Left lung (tissue), 10 donors: ENCODE data around the gene ARHGEF16. TPM values are rescaled to one million over a fixed set of nuclear protein-coding genes. Genes with fewer than 3 reads are reported as not detected.

Experiments used
- ATAC-seq: fragments of 200-7000 bp; cut with Tn5 transposase; one replicate; pipeline ENCODE4 v1.9.1; 2020; ENCODE audit warnings: moderate library complexity
- DNase-seq, 4 donors: peaks; one replicate each; pipeline ENCODE4 v3.0.0-alpha.2; 2013 to 2020
- H3K27ac ChIP-seq, 2 donors: fragments of 200-600 bp; sonication (generic) in 1 of 2; one replicate each; pipeline versions ENCODE4 v1.5.0 to v1.8.0; 2020 to 2021
- H3K27me3 ChIP-seq, 2 donors: fragments of 200-600 bp; sonication (generic) in 1 of 2; one replicate each; pipeline versions ENCODE4 v1.5.0 to v1.8.0; 2020 to 2021
- H3K36me3 ChIP-seq, 2 donors: fragments of 200-600 bp; sonication (generic) in 1 of 2; one replicate each; pipeline versions ENCODE4 v1.5.0 to v1.8.0; 2020 to 2021
- H3K4me1 ChIP-seq, 2 donors: fragments of 200-600 bp; one replicate each; pipeline ENCODE4 v1.8.0; 2021
- H3K4me3 ChIP-seq, 2 donors: fragments of 200-600 bp; sonication (generic) in 1 of 2; one replicate each; pipeline versions ENCODE4 v1.5.0 to v1.8.0; 2020 to 2021; ENCODE audit warnings: mild to moderate bottlenecking in 1 of 2
- H3K9me3 ChIP-seq, 2 donors: fragments of 200-600 bp; sonication (generic) in 1 of 2; one replicate each; pipeline versions ENCODE4 v1.5.0 to v1.8.0; 2020 to 2021
- CTCF ChIP-seq, 2 donors: fragments of 200-600 bp; sonication (generic) in 1 of 2; IDR thresholded peaks; one replicate each; pipeline versions ENCODE4 v1.5.0 to v1.8.0; 2021; ENCODE audit warnings: antibody characterized with exemption in 2 of 2
- intact Hi-C, 2 donors: fragments of 100-400 bp; cut with DNase I; formaldehyde crosslinking; loops; one replicate each; pipeline versions ENCODE4 v1.11.2 to v1.14.2; 2022
- polyA plus RNA-seq, 6 donors: library from polyadenylated mRNA; unstranded; fragments of 120-200 nt; gene quantifications; one replicate each; pipeline ENCODE4 v1.2.1, GENCODE V29; 2013; ENCODE audit not compliant: insufficient read length in 6 of 6
- total RNA-seq, 2 donors: library from RNA; stranded (reverse); fragmentation: NEBNext Ultra II Directional; extraction: Animal tissue kit (Norgen Biotek cat#: 25700); gene quantifications; one replicate each; pipeline ENCODE4 v1.2.1, GENCODE V29; 2021
- donor health status: DM: no; HTN: yes; CAD: no.
- donor health status: DM: no; HTN: no; CAD: no.

The ARHGEF16 gene
- total and polyA plus RNA-seq, 8 donors, result 8.3 to 11.8 (median 9.7) TPM

- no peak for ATAC-seq
- peaks cover 0 to 28% of the 10 kb centered on the region in 2 donors for H3K27me3 ChIP-seq
- intact Hi-C loops, result no loop called here
- peaks cover 0 to 10% of the 10 kb centered on the region in 2 donors for H3K9me3 ChIP-seq
- no peaks in the 10 kb centered on the region for H3K36me3 ChIP-seq
- no peaks in the 10 kb centered on the region for H3K4me1 ChIP-seq
- no peak overlapping the region for H3K27ac ChIP-seq
- no peak for TF ChIP-seq CTCF (IDR thresholded peaks at IDR 0.05)
- no peak for DNase-seq
- H3K4me3 ChIP-seq, result no peak overlapping the region
Observed at GRCh38 chr1:3417934-3418333, 36.5 kb upstream of the ARHGEF16 start.

- ATAC-seq (no peak), DNase-seq (no peak)
- Histone ChIP-seq H3K4me1 (no peaks in the 10 kb centered on the region), H3K27ac (no peak overlapping the region), H3K9me3 (peaks cover 0 to 10% of the 10 kb centered on the region in 2 donors), H3K4me3 (no peak overlapping the region), H3K27me3 (peaks cover 0 to 33% of the 10 kb centered on the region in 2 donors), H3K36me3 (no peaks in the 10 kb centered on the region)
- TF ChIP-seq CTCF (IDR thresholded peaks at IDR 0.05), result no peak
- intact Hi-C loops, result no loop called here
Observed at GRCh38 chr1:3418600-3418999, 35.9 kb upstream of the ARHGEF16 start.

- no peaks in the 10 kb centered on the region for H3K4me1 ChIP-seq
- TF ChIP-seq CTCF (IDR thresholded peaks at IDR 0.05), result no peak
- H3K27me3 ChIP-seq, result peaks cover 0 to 43% of the 10 kb centered on the region in 2 donors
- no peak overlapping the region for H3K27ac ChIP-seq
- H3K4me3 ChIP-seq, result no peak overlapping the region
- intact Hi-C loops, result loop anchor here in 1 of 2 donors (5.0 to 10.0 kb wide), 2 partner anchors 407 to 1005 kb away; partner anchors contain the start of gene PEX10
- no peak for DNase-seq
- H3K9me3 ChIP-seq, result peaks cover 0 to 10% of the 10 kb centered on the region in 2 donors
- no peaks in the 10 kb centered on the region for H3K36me3 ChIP-seq
- no peak for ATAC-seq
Observed at GRCh38 chr1:3419415-3420204, 34.9 kb upstream of the ARHGEF16 start.

- H3K27ac ChIP-seq, result no peak overlapping the region
- no peak for ATAC-seq
- peaks cover 0 to 50% of the 10 kb centered on the region in 2 donors for H3K27me3 ChIP-seq
- TF ChIP-seq CTCF (IDR thresholded peaks at IDR 0.05), result no peak
- no peak overlapping the region for H3K4me3 ChIP-seq
- H3K36me3 ChIP-seq, result no peaks in the 10 kb centered on the region
- peaks cover 0 to 10% of the 10 kb centered on the region in 2 donors for H3K9me3 ChIP-seq
- intact Hi-C loops, result loop anchor here in 1 of 2 donors (5.0 to 10.0 kb wide), 2 partner anchors 408 to 1006 kb away; partner anchors contain the start of gene PEX10
- no peaks in the 10 kb centered on the region for H3K4me1 ChIP-seq
- DNase-seq, result no peak
Observed at GRCh38 chr1:3420218-3420951, 34.1 kb upstream of the ARHGEF16 start.

GRCh38 chr1:3422638-3423037 lies 31.8 kb upstream of the ARHGEF16 start:
- H3K9me3 ChIP-seq, result no peaks in the 10 kb centered on the region
- no peaks in the 10 kb centered on the region for H3K36me3 ChIP-seq
- no peaks in the 10 kb centered on the region for H3K4me1 ChIP-seq
- no peak overlapping the region for H3K27ac ChIP-seq
- no peak overlapping the region for H3K4me3 ChIP-seq
- intact Hi-C loops, result loop anchor here in 1 of 2 donors (5.0 to 10.0 kb wide), 2 partner anchors 410 to 1008 kb away; partner anchors contain the start of gene PEX10
- TF ChIP-seq CTCF (IDR thresholded peaks at IDR 0.05), result no peak
- DNase-seq, result no peak
- peaks cover 0 to 55% of the 10 kb centered on the region in 2 donors for H3K27me3 ChIP-seq
- ATAC-seq, result no peak
